Lower lobe of right lung (tissue), 2 donors: ENCODE measurements around the gene CRTC3. TPM values are rescaled to one million over a fixed set of nuclear protein-coding genes. Genes with fewer than 3 reads are reported as not detected.

Experiments
- ATAC-seq, 2 donors: fragments of 200-7000 bp; cut with Tn5 transposase; one replicate each; pipeline ENCODE4 v1.9.1; 2020 to 2022; ENCODE audit warnings: mild to moderate bottlenecking in 2 of 2, moderate library complexity in 2 of 2
- DNase-seq: peaks from one replicate; pipeline ENCODE4 v3.0.0-alpha.2; 2020
- H3K27ac ChIP-seq: fragments of 200-600 bp; one replicate; pipeline ENCODE4 v1.8.0; 2022
- H3K27me3 ChIP-seq: fragments of 200-600 bp; one replicate; pipeline ENCODE4 v1.8.0; 2022; ENCODE audit warnings: low read depth
- H3K36me3 ChIP-seq: fragments of 200-600 bp; one replicate; pipeline ENCODE4 v1.8.0; 2022; ENCODE audit warnings: mild to moderate bottlenecking
- H3K4me1 ChIP-seq: fragments of 200-600 bp; one replicate; pipeline ENCODE4 v1.8.0; 2022
- H3K4me3 ChIP-seq: fragments of 200-600 bp; one replicate; pipeline ENCODE4 v1.8.0; 2022; ENCODE audit warnings: mild to moderate bottlenecking
- H3K9me3 ChIP-seq: fragments of 200-600 bp; one replicate; pipeline ENCODE4 v1.8.0; 2022
- intact Hi-C: fragments of 100-400 bp; cut with DNase I; formaldehyde crosslinking; loops from one replicate; pipeline ENCODE4 v1.11.0; 2022
- total RNA-seq: library from RNA; stranded (reverse); fragmentation: NEBNext Ultra II Directional; extraction: Animal tissue kit (Norgen Biotek cat#: 25700); gene quantifications from one replicate; pipeline ENCODE4 v1.2.1, GENCODE V29; 2021
- TF ChIP-seq, protein P1 (sequence below): fragments of 200-600 bp; IDR thresholded peaks from one replicate; pipeline ENCODE4 v1.8.0; 2022; ENCODE audit warnings: antibody characterized with exemption, mild to moderate bottlenecking
- donor health status: DM: no; HTN: yes; CAD: no; lungs with severe emphysema.

Gene CRTC3
- total RNA-seq, 1 donor from 2014 or later, result 40.6 TPM

DNA sequence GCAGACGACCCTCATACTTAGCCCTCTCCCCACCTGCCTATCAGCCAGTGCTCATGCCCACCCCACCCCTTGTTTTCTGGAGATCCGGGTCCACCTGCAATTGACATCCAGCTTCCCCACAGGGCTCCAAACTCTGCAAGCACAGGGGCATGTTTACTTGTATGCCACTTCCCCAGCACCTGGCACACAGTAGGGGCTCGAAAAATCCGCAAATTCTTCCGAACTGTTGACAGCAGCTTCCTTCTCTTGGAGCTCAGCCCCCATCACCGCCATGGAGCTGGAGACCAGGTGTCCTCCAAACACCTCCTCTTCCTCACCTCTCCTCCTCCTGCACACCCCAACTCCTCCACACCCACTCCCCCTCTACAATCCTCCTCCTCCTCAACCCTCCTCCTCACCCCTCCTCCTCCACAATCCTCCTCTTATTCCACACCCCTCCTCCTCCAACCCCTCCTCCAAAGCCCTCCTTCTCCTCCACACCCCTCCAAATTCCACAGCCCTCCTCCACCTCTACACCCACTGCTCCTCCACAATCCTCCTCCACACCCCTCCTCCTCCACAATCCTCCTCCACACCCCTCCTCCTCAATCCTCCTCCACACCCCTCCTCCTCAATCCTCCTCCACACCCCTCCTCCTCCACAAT is 117.1 kb downstream of the CRTC3 start:
- no peaks in the 10 kb centered on the region for H3K9me3 ChIP-seq
- H3K27me3 ChIP-seq, result no peaks in the 10 kb centered on the region
- H3K4me3 ChIP-seq, result no peak overlapping the region
- intact Hi-C loops, result loop anchor here (5.0 kb wide), 1 partner anchor 241 kb away; no protein-coding TSS in a partner anchor
- DNase-seq (peak; percentile 18), ATAC-seq (no peak)
- H3K4me1 ChIP-seq, result peaks cover 25% of the 10 kb centered on the region
- TF ChIP-seq, protein P1, sequence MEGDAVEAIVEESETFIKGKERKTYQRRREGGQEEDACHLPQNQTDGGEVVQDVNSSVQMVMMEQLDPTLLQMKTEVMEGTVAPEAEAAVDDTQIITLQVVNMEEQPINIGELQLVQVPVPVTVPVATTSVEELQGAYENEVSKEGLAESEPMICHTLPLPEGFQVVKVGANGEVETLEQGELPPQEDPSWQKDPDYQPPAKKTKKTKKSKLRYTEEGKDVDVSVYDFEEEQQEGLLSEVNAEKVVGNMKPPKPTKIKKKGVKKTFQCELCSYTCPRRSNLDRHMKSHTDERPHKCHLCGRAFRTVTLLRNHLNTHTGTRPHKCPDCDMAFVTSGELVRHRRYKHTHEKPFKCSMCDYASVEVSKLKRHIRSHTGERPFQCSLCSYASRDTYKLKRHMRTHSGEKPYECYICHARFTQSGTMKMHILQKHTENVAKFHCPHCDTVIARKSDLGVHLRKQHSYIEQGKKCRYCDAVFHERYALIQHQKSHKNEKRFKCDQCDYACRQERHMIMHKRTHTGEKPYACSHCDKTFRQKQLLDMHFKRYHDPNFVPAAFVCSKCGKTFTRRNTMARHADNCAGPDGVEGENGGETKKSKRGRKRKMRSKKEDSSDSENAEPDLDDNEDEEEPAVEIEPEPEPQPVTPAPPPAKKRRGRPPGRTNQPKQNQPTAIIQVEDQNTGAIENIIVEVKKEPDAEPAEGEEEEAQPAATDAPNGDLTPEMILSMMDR, result no peak
- H3K27ac ChIP-seq, result no peak overlapping the region
- H3K36me3 ChIP-seq, result peaks cover 26% of the 10 kb centered on the region

DNA sequence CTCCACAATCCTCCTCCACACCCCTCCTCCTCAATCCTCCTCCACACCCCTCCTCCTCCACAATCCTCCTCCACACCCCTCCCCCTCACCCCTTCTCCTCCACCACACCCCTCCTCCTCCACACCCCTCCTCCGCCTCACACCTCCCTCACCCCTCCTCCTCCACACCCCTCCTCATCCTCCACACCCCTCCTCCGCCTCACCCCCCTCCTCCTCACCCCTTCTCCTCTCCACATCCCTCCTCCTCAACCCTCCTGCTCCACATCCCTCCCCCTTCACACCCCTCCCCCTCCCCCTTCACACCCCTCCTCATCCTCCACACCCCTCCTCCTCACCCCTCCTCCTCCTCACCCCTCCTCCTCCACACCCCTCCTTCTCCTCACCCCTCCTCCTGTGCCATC is 117.6 kb downstream of the CRTC3 start:
- H3K4me1 ChIP-seq, result peaks cover 25% of the 10 kb centered on the region
- H3K27me3 ChIP-seq, result no peaks in the 10 kb centered on the region
- H3K36me3 ChIP-seq, result peaks cover 21% of the 10 kb centered on the region
- intact Hi-C loops, result loop anchor here (5.0 kb wide), 1 partner anchor 240 kb away; no protein-coding TSS in a partner anchor
- H3K27ac ChIP-seq, result no peak overlapping the region
- DNase-seq (no peak), ATAC-seq (no peak)
- no peak overlapping the region for H3K4me3 ChIP-seq
- TF ChIP-seq, protein P1, result no peak
- no peaks in the 10 kb centered on the region for H3K9me3 ChIP-seq

DNA sequence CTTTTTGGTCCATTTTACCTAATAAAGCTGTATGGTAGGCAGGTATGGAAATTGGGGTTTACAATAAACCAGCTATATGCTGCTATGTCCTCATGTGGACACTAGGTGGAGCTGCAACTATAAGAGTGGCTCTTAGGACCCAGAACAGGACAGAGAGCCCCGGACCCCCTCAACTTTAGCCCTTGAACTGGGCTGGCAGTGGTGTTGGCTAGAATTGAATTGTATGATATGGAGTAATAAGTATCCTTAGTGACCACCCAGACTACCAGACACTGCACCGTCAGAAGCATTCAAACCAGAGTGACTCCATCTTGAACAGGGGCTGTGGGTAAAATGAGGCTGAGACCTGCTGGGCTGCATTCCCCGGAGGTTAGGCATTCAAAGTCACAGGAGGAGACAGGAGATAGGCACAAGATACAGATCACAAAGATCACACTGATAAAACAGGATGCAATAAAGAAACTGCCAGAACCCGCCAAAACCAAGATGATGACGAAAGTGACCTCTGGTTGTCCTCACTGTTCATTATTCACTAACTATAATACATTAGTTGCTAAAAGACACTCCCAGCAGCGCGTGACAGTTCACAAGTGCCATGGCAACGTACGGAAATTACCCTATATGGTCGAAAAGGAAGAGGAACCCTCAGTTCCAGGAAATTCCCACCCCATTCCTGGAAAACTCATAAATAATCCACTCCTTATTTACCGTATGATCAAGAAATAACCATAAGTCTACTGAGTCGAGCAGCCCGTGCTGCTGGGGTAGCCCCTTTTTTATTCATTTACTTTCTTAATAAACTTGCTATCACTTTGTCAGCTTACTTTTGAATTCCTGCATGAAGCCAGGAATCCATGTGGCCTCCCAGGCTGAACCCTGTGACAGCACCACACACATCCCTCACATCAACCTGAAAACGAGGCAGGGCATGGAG is 118.7 kb downstream of the CRTC3 start:
- DNase-seq, result peak; percentile 80
- Histone ChIP-seq H3K36me3 (peaks cover 10% of the 10 kb centered on the region), H3K4me1 (peaks cover 25% of the 10 kb centered on the region), H3K27ac (peak overlapping the region; percentile 71), H3K9me3 (no peaks in the 10 kb centered on the region), H3K4me3 (no peak overlapping the region), H3K27me3 (no peaks in the 10 kb centered on the region)
- TF ChIP-seq, protein P1, result peak; percentile 94
- intact Hi-C loops, result loop anchor here (5.0 kb wide), 1 partner anchor 239 kb away; no protein-coding TSS in a partner anchor
- ATAC-seq, result peak; percentile 82 to 88

DNA sequence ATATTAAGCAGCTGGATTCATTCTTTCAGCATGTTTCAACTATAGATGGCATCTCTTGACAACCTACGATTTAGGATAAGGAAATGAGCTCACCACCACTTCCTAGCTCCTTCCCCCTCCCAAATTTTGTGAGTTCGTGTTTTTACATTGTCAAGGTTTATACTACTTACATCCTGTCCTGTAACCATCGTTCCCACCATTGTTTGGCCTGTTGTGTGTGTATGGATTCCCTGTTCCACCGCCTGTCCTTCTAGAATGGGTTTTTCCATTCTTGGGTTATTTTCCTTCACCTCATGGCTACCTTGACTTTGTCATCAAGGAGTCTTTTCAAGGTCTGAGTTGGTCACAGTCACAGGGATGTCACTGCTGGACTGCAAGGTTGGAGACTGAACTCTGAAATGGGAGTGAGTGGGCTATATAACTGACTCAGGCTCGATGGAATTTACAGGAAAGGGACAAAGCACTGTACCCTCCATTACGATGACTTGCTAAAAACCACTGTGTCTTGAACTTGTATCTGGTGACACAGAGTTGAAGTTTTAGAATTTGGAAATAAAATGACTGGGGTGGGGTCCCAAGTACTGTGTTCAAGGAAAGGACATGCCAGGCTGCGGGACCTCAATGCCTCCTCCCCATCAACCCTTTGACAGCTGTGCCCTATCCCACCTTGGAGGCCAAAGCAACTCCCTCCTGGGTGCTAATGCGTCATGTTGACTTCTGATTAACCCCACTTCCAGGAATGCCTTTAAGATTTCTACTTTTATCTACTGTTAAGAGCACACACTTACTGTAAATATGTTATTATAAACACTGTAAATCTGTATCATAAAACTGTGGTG is 120.6 kb downstream of the CRTC3 start:
- intact Hi-C loops, result no loop called here
- Histone ChIP-seq H3K36me3 (no peaks in the 10 kb centered on the region), H3K27me3 (no peaks in the 10 kb centered on the region), H3K4me1 (peaks cover 32% of the 10 kb centered on the region), H3K9me3 (no peaks in the 10 kb centered on the region), H3K4me3 (no peak overlapping the region), H3K27ac (peak overlapping the region; percentile 71)
- ATAC-seq, result no peak
- no peak for DNase-seq
- TF ChIP-seq, protein P1, result no peak
